B cell (primary cell): ENCODE data around the gene CHCHD3. TPM values are rescaled to one million over a fixed set of nuclear protein-coding genes. Genes with fewer than 3 reads are reported as not detected.

ENCODE experiments used
- ATAC-seq: fragments of 200-7000 bp; cut with Tn5 transposase; one replicate; pipeline ENCODE4 v1.10.0; 2021; ENCODE audit warnings: low read depth, mild to moderate bottlenecking, moderate number of reproducible peaks, moderate library complexity
- CTCF ChIA-PET: fragments of 350-600 bp; sonication (Branson Sonifier 250); formaldehyde crosslinking; loops from one replicate; lab custom pipeline; 2021; ENCODE audit warnings: antibody characterized with exemption, inconsistent platforms; lab: Charles Lee
- POLR2A ChIA-PET: fragments of 350-600 bp; sonication (Branson Sonifier 250); formaldehyde crosslinking; loops from one replicate; lab custom pipeline; 2021; ENCODE audit warnings: antibody characterized with exemption; lab: Charles Lee
- DNase-seq: peaks from one replicate; pipeline ENCODE4 v3.0.0; 2013
- H2AFZ ChIP-seq: 2 replicates; pipeline ENCODE4 v1.6.1; 2012; ENCODE audit warnings: mild to moderate bottlenecking, low read depth, low read length; ENCODE audit not compliant: insufficient read depth, poor library complexity, severe bottlenecking
- H3K27ac ChIP-seq, 2 donors: 1 replicate in 1 of 2; 2 replicates in 1 of 2; pipeline ENCODE4 v1.5.1; 2012 to 2013; ENCODE audit warnings: low read length in 2 of 2, mild to moderate bottlenecking in 2 of 2, moderate library complexity in 1 of 2
- H3K27me3 ChIP-seq, 4 experiments: fragments of 200-600 bp in 1 of 4; sonication (generic) in 1 of 4; replicated peaks in 1 of 4; 1 replicate in 2 of 4; 2 replicates in 2 of 4; pipeline versions ENCODE4 v1.6.1 to v1.7.0; 2013 to 2016; ENCODE audit warnings: low read length in 3 of 4, mild to moderate bottlenecking in 2 of 4, mixed read lengths in 1 of 4, moderate library complexity in 1 of 4; ENCODE audit not compliant: insufficient read depth in 4 of 4, control insufficient read depth in 3 of 4; ENCODE audit errors: control extremely low read depth in 1 of 4
- H3K36me3 ChIP-seq, 2 experiments: replicated peaks in 1 of 2; 1 replicate in 1 of 2; 2 replicates in 1 of 2; pipeline versions ENCODE4 v1.6.1 to v1.7.1; 2013; ENCODE audit warnings: low read length in 1 of 2; ENCODE audit not compliant: insufficient read depth in 2 of 2, control insufficient read depth in 1 of 2; ENCODE audit errors: control extremely low read depth in 1 of 2, extremely low read depth in 1 of 2
- H3K4me1 ChIP-seq, 2 donors: fragments of 200-600 bp in 1 of 2; sonication (generic) in 1 of 2; 1 replicate in 1 of 2; 2 replicates in 1 of 2; pipeline versions ENCODE4 v1.5.1 to v1.6.1; 2013 to 2017; ENCODE audit warnings: low read length in 2 of 2; ENCODE audit not compliant: control insufficient read depth in 2 of 2, insufficient read depth in 2 of 2
- H3K4me2 ChIP-seq: replicated peaks from 2 replicates; pipeline ENCODE3; 2012; ENCODE audit warnings: mild to moderate bottlenecking, low read depth, low read length; ENCODE audit not compliant: poor library complexity, severe bottlenecking
- H3K4me3 ChIP-seq, 5 experiments: fragments of 200-600 bp in 1 of 5; sonication (generic) in 1 of 5; 1 replicate in 3 of 5; 2 replicates in 2 of 5; pipeline versions ENCODE4 v1.5.1 to v1.7.0; 2011 to 2016; ENCODE audit warnings: low read length in 4 of 5, mild to moderate bottlenecking in 4 of 5, low read depth in 2 of 5, control low read depth in 1 of 5, moderate library complexity in 1 of 5; ENCODE audit not compliant: insufficient read depth in 1 of 5; ENCODE audit errors: control extremely low read depth in 1 of 5, extremely low read depth in 1 of 5
- H3K79me2 ChIP-seq: fragments of 200-600 bp; sonication (generic); one replicate; pipeline ENCODE4 v1.6.0; 2016; ENCODE audit warnings: low read length; ENCODE audit not compliant: control insufficient read depth, insufficient read depth
- H3K9ac ChIP-seq: fragments of 200-600 bp; sonication (generic); 2 replicates; pipeline ENCODE4 v1.6.1; 2017; ENCODE audit warnings: mild to moderate bottlenecking, low read length, moderate library complexity
- H3K9me3 ChIP-seq, 3 donors: one replicate each; pipeline versions ENCODE4 v1.6.1 to v1.7.1; 2013; ENCODE audit warnings: low read length in 2 of 3; ENCODE audit not compliant: control insufficient read depth in 2 of 3, insufficient read depth in 1 of 3; ENCODE audit errors: control extremely low read depth in 1 of 3
- H4K20me1 ChIP-seq: 2 replicates; pipeline ENCODE4 v1.6.0; 2012; ENCODE audit warnings: mild to moderate bottlenecking, low read length; ENCODE audit not compliant: insufficient read depth, control insufficient read depth, poor library complexity, severe bottlenecking
- H3K27ac Mint-ChIP-seq: one replicate; pipeline ENCODE4 v1.8.0; 2021; ENCODE audit warnings: mixed read lengths
- H3K27me3 Mint-ChIP-seq: one replicate; pipeline ENCODE4 v1.8.0; 2021; ENCODE audit warnings: mixed read lengths
- H3K4me1 Mint-ChIP-seq: one replicate; pipeline ENCODE4 v1.8.0; 2021; ENCODE audit warnings: mixed read lengths
- H3K4me3 Mint-ChIP-seq: one replicate; pipeline ENCODE4 v1.8.0; 2021; ENCODE audit warnings: mixed read lengths
- H3K9me3 Mint-ChIP-seq: one replicate; pipeline ENCODE4 v1.8.0; 2022; ENCODE audit warnings: mixed read lengths; ENCODE audit not compliant: insufficient read depth
- EZH2 ChIP-seq: IDR thresholded peaks from 2 replicates; pipeline ENCODE4 v1.6.1; 2012; ENCODE audit warnings: borderline replicate concordance, low read depth, mild to moderate bottlenecking, moderate library complexity, low read length; ENCODE audit not compliant: insufficient read depth, poor library complexity, severe bottlenecking
- WGBS: methylation state at CpG from one replicate; pipeline ENCODE4 v1.1.5; 2013; ENCODE audit warnings: missing lambda C conversion rate; ENCODE audit not compliant: insufficient coverage; 5-methylcytosine and 5-hydroxymethylcytosine counted together
- intact Hi-C: fragments of 100-400 bp; cut with micrococcal nuclease; formaldehyde crosslinking; loops from one replicate; pipeline ENCODE4 v1.10.0; 2022
- polyA plus RNA-seq: library from polyadenylated mRNA; depleted of rRNA; stranded (reverse); fragments of >200 nt; gene quantifications from 2 replicates; pipeline ENCODE4 v1.2.3, GENCODE V29; 2012
- total RNA-seq, 2 donors: library from RNA; stranded (reverse); fragments of 120-200 nt in 1 of 2; gene quantifications; 1 replicate in 1 of 2; 2 replicates in 1 of 2; pipeline versions ENCODE4 v1.2.3 to v1.2.4, GENCODE V29; 2013 to 2022
- TF ChIP-seq, protein P1 (sequence below): fragments of 200-600 bp; IDR thresholded peaks from one replicate; pipeline ENCODE4 v1.8.0; 2022; ENCODE audit warnings: antibody characterized with exemption, mild to moderate bottlenecking

The CHCHD3 gene
- total and polyA plus RNA-seq, 2 donors (not counting 1 experiment from before 2014, with no cell fraction given), result 20.1 to 38.4 TPM

GRCh38 chr7:132857703-132858102 is 224.2 kb downstream of the CHCHD3 start:
- DNase-seq, result no peak
- Mint-ChIP-seq H3K27ac (no peak overlapping the region), H3K4me3 (no peak overlapping the region), H3K27me3 (no peaks in the 10 kb centered on the region), H3K9me3 (no peaks in the 10 kb centered on the region), H3K4me1 (peaks cover 12% of the 10 kb centered on the region)
- Histone ChIP-seq H3K9ac (no peak overlapping the region), H3K9me3 (no peaks in the 10 kb centered on the region), H2AFZ (no peak overlapping the region), H3K4me2 (no peak overlapping the region), H3K27ac (no peak overlapping the region), H4K20me1 (peaks cover 6% of the 10 kb centered on the region), H3K36me3 (peaks cover 0 to 4% of the 10 kb centered on the region in 2 experiments), H3K27me3 (no peaks in the 10 kb centered on the region), H3K4me1 (no peaks in the 10 kb centered on the region), H3K79me2 (no peaks in the 10 kb centered on the region), H3K4me3 (no peak overlapping the region)
- 100% methylated on average over 3 of the region's 4 CpGs for WGBS
- no peak for ATAC-seq
- TF ChIP-seq, protein P1, sequence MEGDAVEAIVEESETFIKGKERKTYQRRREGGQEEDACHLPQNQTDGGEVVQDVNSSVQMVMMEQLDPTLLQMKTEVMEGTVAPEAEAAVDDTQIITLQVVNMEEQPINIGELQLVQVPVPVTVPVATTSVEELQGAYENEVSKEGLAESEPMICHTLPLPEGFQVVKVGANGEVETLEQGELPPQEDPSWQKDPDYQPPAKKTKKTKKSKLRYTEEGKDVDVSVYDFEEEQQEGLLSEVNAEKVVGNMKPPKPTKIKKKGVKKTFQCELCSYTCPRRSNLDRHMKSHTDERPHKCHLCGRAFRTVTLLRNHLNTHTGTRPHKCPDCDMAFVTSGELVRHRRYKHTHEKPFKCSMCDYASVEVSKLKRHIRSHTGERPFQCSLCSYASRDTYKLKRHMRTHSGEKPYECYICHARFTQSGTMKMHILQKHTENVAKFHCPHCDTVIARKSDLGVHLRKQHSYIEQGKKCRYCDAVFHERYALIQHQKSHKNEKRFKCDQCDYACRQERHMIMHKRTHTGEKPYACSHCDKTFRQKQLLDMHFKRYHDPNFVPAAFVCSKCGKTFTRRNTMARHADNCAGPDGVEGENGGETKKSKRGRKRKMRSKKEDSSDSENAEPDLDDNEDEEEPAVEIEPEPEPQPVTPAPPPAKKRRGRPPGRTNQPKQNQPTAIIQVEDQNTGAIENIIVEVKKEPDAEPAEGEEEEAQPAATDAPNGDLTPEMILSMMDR, result no peak
- no peak for TF ChIP-seq EZH2
- ChIA-PET POLR2A (no interaction called here), CTCF (no interaction called here)
- intact Hi-C loops, result no loop called here

DNA sequence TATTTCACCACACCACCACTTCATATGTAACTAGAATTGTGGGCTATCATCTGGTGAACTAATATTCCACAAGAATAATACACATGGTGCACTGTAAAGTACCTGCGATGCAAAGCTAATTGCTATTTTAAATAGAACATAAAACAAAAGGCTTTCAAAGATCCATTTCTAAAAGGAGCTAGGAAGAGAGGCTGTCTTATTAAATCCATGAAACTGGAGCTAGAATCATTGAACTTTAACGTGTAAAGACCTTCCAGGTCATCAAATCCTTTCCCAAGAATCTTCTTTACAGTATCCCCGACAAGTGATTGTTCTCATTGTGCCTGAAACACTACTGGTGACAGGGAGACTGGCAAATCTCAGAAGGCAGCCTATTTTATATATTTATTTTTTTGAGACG is 224.9 kb downstream of the CHCHD3 start:
- Mint-ChIP-seq H3K27me3 (no peaks in the 10 kb centered on the region), H3K9me3 (no peaks in the 10 kb centered on the region), H3K4me1 (peaks cover 12% of the 10 kb centered on the region), H3K4me3 (no peak overlapping the region), H3K27ac (no peak overlapping the region)
- WGBS, result 100% methylated on average over 2 of the region's 4 CpGs
- ChIA-PET CTCF (no interaction called here), POLR2A (no interaction called here)
- Histone ChIP-seq H3K9ac (no peak overlapping the region), H3K9me3 (no peaks in the 10 kb centered on the region), H3K27ac (no peak overlapping the region), H3K4me1 (no peaks in the 10 kb centered on the region), H3K4me3 (no peak overlapping the region), H4K20me1 (peaks cover 6% of the 10 kb centered on the region), H3K27me3 (no peaks in the 10 kb centered on the region), H3K4me2 (no peak overlapping the region), H2AFZ (no peak overlapping the region), H3K36me3 (peaks cover 0 to 8% of the 10 kb centered on the region in 2 experiments), H3K79me2 (no peaks in the 10 kb centered on the region)
- no peak for ATAC-seq
- intact Hi-C loops, result no loop called here
- TF ChIP-seq, protein P1, result no peak
- TF ChIP-seq EZH2, result no peak
- DNase-seq, result no peak
